GM18526 (cell line): Measurements from ENCODE around the gene ZFYVE28.

Source experiments
- POLR2A ChIP-seq: IDR thresholded peaks from 3 replicates; pipeline ENCODE4 v1.6.1; 2011; ENCODE audit not compliant: insufficient read length; ENCODE audit errors: extremely low read depth

The ZFYVE28 gene

DNA sequence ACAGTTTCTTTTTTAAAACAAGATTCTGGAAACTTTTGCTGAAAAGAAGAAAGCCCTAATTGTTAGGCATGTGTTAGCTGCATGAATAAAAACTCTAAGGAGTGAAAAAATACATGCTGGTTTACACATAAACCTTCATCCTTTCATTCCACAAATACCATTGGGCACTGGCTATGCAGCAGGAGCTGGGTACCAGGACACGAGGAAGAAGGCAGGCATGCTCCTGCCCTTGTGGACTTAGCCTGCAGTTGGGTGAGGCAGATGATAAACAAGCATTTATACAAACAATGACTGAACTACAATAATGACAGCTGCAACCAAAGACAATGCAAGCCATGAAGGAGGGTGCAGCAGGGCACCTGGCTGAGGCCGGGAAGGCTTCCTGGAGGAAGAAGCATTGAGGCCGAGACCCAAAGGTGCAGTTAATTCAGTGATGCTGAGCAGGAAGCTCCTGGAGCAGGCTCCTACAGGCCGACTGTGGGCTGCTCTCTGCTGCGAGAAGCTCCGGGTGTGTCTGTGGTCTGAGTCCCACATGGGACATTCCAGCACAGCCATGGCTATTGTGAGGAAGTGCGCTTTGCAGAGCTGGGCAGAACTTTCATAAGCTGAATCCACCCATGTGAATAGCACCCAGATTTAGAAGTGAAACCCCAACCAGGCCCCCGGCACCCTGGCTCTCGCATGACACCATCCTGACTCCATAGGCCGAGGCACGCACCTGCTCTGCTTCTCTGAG, 112.5 kb downstream of the ZFYVE28 start:
- no peak for TF ChIP-seq POLR2A

- TF ChIP-seq POLR2A = no peak
These were observed 113.4 kb downstream of the ZFYVE28 start for GRCh38 chr4:2304877-2305561.

GRCh38 chr4:2304321-2304876, 114.0 kb downstream of the ZFYVE28 start:
- no peak for TF ChIP-seq POLR2A

DNA sequence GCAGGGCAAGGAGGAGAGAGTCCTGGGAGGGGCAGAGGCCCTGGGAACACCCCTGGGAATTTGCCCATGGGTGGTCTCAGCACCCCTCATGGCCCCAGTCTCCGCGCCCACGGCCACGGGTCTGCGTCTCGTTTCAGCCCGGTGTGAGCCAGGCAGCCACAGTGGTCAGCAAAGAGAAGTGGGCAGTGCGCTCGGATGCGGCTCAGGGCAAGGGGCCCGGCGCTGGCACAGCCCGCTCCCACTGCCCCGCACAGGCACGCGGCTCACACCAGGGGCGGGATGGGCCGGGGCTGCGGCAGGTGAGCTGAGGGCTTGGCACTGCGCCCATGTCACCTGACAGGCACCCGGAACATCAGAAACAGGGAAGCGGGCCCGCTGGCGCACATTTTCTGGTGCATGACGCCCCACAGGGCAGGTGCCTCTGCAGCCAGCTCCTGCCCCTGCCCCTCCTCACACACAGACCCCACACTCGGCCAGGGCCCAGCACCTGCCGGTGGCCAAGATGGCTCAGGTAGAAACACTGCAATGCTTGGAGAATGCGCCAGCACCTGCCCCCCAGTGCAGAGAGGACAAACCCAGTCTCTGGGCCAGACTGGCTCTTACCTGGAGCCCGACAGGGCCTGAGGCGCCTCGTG, 114.6 kb downstream of the ZFYVE28 start:
- TF ChIP-seq POLR2A = no peak

DNA sequence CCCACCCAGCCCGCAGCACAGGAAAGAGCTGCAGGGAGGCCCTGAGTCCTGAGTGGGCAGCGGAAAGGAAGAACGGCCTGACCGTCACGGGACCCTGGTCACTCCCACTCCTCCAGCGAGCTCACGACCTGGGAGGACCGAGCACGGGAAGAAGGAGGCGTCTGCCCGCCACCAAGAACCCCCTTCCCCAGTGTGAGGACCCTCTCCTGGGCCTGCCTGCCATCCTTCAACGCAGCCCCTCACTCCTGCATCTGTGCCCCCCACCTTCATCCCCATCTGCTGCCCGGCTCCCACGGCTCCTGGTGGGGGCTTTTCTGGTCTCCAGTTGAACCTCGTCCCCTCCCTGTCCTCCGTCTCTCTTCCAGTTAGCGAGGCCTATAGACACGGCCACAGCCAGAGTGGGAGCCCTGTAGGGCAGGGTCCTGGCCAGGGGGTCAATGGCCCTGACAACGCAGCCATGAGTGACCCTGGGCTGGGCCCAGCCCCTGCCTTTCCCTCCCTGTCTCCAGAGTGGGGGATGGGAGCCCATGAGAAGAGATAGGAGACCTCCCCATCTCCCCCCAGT, 115.2 kb downstream of the ZFYVE28 start:
- no peak for TF ChIP-seq POLR2A

- no peak for TF ChIP-seq POLR2A
These were observed 115.9 kb downstream of the ZFYVE28 start for GRCh38 chr4:2302387-2303119.

DNA sequence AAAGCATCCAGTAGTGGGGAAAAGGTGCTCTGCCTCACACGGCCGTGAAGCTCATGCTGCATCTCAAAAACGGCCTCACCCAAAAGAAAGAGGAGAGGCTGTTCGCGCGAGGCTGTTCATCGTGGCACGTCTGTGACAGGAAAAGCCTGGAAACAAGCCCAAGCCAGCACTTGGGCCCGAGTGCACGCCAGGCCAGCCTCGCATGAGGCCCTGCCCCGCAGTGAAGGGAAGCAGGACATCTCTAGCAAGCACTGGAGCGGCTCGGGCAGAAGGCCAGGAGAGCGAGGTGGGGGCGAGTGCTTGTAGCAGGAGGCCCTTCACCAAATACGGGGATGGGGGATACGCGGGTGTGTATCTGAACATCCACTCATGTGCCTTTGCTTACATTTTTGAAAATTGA, 116.6 kb downstream of the ZFYVE28 start:
- TF ChIP-seq POLR2A = no peak

DNA sequence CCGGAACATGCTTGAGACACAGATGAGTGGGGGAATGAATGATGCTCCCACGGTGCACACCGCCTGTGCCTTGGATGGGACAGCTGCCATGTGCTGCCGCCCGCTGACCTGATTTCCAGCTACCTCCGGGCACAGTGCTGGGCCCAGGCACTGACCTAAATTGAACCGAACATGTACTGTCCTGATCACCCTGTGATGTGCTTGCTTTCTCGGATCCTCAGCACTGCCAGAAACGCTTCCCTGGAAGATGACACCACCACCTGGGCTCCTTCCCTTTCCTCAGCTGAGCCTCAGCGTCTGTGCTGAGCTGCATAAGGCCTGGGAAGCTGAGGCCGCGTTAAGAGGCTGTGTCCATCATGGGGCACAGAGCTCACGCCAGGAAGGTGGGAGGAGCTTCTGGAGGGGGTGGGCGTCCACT, 117.2 kb downstream of the ZFYVE28 start:
- no peak for TF ChIP-seq POLR2A

- TF ChIP-seq POLR2A = no peak
These were observed 117.8 kb downstream of the ZFYVE28 start for GRCh38 chr4:2300431-2301224.

DNA sequence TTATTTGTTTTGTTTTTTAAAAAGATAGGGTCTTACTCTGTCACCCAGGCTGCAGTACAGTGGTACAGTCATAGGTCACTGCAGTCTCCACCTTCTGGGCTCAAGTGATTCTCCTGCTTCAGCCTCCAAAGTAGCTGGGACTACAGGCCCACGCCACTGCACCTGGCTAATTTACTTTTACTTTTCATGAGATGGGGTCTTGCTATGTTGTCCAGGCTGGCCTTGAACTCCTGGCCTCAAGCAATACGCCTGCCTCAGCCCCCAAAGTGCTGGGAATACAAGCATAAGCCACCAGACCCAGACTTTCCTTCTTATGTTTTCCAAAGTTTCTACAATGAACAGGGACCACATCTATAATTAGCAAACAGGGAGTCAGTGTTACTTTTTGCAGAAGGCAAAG, 118.7 kb downstream of the ZFYVE28 start:
- TF ChIP-seq POLR2A = no peak

DNA sequence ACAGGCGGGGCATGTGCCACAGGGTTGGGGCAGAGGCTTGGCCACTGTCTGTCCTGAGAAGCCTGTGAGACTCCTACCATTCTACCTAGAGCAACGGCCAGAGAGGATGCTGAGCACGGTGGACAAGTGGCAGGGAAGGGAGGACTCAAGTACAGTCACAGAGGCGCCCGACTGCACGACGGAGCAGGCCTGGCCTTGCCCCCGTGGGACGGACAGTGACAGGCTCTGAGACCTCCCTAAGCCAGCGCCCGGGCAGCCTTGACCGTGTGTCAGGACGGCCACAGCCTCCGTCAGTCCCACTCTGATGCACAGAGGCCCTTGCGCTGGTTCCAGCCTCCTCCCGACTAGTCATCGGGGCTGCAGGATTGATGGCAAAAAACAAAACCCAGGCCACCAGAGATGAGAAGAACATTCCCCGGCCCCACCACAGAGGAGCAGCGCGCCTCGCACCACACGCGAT, 119.9 kb downstream of the ZFYVE28 start:
- TF ChIP-seq POLR2A = no peak

GRCh38 chr4:2297606-2298531, 120.6 kb downstream of the ZFYVE28 start:
- TF ChIP-seq POLR2A = no peak
